ENCODE data around the gene SLC25A53.

Gene SLC25A53

GRCh38 chrX:104156630-104157529, at the start of gene SLC25A53:
Gene SLC25A53 (minus strand): TSS chrX:104157009. CDS start chrX:104105257, 51,752 bp downstream.
- DNase-seq = peak; percentile 84 to 87

DNA sequence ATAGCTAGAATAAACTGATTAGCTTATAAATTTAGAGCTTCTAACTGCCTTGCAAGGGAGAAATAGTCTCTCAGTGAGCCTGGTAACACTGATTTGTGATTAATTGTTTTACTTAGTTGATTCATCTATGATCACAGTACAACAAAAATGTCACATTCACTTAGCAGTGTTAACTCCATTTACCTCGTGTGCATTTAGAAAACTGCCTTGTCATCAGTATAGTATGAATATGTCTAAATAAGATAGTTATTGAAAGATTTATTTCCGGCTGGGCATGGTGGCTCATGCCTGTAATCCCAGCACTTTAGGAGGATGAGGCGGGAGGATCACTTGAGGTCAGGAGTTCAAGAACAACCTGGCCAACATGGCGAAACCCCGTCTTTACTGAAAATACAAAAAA, 48.7 kb upstream of the SLC25A53 start:
- no peak for DNase-seq

DNA sequence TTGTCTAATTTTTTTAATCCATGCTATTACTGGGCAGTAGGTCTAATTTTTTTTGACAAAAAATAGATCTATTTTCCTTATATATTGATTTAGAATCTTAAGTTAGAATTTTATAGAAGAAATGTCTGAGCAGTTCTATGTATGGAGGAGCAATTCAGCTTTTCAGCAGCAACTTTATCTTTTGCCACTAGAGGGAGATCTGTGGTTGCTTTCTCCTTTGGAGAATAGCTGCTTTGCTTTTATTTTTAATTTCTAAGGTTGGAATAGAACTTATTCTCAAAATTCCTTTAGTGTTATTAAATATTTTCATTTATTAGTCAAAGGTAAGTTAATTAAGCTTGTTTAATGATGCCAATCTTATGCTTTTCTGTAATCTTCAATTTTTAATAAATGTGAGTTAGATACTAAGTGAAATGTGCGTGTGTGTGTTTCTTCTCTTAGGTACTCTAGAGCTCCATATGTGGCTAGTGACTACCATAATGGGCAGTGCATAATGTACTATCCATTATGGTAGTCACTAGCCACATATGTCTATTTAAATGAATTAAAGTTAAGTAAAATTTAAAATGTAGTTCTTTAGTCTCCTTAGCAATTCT, 38.8 kb upstream of the SLC25A53 start:
- peak in 1 of 2 donors; percentile 34 for DNase-seq

- no peak for DNase-seq
These were observed 38.2 kb upstream of the SLC25A53 start for GRCh38 chrX:104195013-104195412.

GRCh38 chrX:104193485-104193884, 36.7 kb upstream of the SLC25A53 start:
- no peak for DNase-seq

GRCh38 chrX:104189837-104190236, 33.0 kb upstream of the SLC25A53 start:
- DNase-seq = no peak

DNA sequence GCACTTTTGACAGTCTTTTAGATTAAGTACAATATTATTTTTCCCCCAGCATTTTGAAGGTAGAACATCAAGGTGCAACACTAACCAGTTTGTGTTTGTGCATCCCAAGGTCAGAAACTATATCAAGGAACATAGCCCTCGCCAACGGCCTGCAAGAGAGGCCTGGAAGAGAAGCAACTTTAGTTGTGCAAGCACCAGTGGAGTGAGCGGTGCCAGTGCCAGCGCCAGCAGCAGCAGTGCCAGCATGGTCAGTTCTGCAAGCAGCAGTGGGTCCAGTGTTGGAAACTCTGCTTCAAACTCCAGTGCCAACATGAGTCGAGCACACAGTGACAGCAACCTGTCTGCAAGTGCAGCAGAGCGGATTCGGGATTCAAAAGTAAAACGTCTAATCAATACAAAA, 31.1 kb upstream of the SLC25A53 start:
- no peak for DNase-seq

DNA sequence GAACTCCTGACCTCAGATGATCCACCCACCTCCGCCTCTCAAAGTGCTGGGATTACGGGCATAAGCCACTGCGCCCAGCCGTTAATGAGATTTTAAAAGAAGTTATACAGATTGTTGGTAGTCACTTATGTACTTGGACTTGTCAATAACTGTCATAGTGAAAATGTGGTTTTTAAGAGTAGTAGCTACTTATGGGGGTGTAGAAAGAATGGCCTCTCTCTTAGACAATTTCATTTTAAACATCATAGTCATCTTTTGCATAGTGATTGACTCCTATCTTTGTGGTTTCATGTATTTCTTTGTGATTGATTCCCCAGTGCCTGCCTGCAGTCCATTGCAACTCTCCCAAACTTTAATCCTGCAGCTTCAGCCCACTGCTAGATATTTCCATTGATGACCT, 26.9 kb upstream of the SLC25A53 start:
- DNase-seq = no peak

DNA sequence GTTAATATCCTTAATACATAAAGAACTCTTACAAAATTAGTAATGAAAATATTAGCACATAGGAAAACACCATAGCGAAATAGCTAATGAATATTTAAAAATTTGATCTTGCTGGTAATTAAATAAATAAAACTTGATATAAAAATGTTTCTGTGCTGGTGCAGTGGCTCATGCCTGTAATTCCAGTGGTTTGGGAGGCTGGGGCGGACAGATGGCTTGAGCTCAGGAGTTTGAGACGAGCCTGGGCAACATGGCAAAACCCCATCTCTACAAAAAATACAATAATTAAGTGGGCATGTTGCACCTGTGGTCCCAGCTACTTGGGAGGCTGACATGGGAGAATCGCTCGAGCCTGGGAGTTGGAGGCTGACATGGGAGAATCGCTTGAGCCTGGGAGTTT, 17.0 kb upstream of the SLC25A53 start:
- no peak for DNase-seq

GRCh38 chrX:104172788-104173187, 16.0 kb upstream of the SLC25A53 start:
- DNase-seq = no peak

GRCh38 chrX:104172121-104172520, 15.3 kb upstream of the SLC25A53 start:
- no peak for DNase-seq

- DNase-seq = no peak
These were observed 11.3 kb upstream of the SLC25A53 start for GRCh38 chrX:104168127-104168526.

GRCh38 chrX:104166735-104167436, 10.1 kb upstream of the SLC25A53 start:
- no peak for DNase-seq

- peak; percentile 86 to 87 for DNase-seq
These were observed 9.3 kb upstream of the SLC25A53 start, which contains the start of gene FAM199X for GRCh38 chrX:104165894-104166734. Gene FAM199X (plus strand): TSS chrX:104166453. CDS start chrX:104166786, 333 bp downstream.

DNA sequence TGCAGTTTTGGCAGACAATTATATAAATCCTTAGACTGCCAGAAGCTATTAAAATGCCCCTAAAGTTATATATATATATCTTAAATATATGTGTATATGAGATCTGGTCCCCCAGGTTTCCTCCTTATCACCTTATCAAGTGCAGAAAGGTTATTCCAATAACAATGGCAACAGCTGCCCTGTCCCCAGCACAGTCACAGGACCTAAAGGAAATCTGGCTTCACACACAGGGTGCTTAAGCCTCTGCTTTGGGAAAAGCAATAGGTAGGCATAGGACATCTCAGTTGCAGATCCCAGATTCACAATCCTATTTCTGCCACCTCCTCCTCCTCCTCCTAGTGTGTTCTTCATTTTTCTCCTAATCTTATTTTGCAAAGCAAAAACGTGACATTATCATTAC, 5.8 kb downstream of the SLC25A53 start:
- no peak for DNase-seq

DNA sequence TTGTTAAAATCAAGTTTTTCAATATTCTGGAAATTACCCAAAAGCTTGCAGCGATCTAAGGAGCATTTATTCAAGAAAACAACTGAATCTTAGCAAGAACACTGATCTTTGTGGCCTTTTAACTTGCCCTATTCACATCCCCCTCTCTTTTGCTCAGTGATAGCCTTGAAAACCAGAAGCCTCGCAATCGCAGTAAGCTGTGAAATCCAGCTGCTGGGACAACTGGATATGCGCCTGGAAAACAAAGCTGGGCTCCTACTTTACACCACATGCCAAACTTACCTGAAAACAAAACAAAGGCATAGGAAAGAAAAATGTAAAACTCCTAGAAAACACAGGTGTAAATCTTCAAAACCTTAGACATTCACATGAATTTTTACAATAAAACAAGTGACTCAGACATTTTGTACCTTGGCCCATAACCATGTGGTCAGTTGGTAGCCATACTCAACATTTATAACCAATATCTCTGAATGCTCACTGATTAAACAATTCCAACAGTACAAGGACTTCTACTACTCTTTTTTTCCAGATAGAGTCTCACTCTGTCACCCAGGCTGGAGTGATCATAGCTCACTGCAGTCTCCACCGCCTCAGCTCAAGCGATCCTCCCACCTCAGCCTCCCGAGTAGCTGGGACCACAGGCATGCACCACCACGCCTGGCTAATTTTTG, 15.6 kb downstream of the SLC25A53 start:
- no peak for DNase-seq

- no peak for DNase-seq
These were observed 19.3 kb downstream of the SLC25A53 start for GRCh38 chrX:104137496-104137895.

DNA sequence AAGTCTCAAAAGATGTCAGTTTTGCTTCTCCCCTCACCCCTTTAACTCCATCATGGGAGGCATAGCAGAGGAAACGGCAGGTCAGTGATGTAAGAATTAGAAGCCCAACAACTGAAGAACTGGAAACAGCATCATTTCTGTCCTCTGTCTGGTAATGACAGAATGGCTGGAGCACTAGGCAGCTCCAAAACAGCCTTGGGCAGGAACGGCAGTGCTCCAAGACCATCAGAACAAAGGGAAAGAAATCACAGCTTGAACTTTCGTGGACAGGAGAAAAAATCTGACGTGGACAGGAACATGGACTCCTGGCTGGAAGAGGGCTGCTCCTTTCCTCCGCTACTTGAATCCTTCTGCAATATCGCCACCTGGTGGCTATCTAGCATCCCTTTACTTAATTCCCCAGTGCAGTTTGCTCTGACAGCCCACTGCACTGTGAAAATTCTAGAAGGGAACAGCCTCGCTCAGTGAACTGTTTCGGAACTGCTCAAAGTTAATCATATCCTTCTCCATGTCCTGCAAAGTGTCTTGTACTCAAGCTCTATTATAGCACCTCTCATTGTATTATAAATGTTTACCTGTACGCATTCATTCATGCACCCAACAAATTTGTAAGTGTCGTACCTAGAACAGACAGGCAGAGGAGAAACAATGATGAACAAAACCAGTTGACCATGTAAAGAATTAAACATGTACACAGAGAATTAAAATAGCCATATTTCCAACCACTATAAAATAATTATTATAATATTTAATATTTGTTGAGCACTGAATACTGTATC, 20.4 kb downstream of the SLC25A53 start:
- DNase-seq = peak; percentile 63 to 69

- DNase-seq = no peak
These were observed 21.1 kb downstream of the SLC25A53 start for GRCh38 chrX:104135677-104136076.

GRCh38 chrX:104134583-104135261, 22.1 kb downstream of the SLC25A53 start:
- no peak for DNase-seq

- DNase-seq = no peak
These were observed 26.0 kb downstream of the SLC25A53 start for GRCh38 chrX:104130808-104131207.

Data from CD4-positive, alpha-beta T cell treated with Interleukin-4 for 1 hour (primary cell).